ENCODE measurements around the gene MAGI1.

MAGI1 gene

GRCh38 chr3:65478551-65479500 lies 559.9 kb downstream of the MAGI1 start:
- no peak for DNase-seq (ENCODE audit: low read depth)

GRCh38 chr3:65473736-65474135 lies 565.0 kb downstream of the MAGI1 start:
- DNase-seq (ENCODE audit: low read depth) = no peak

- no peak for DNase-seq (ENCODE audit: low read depth)
Observed at GRCh38 chr3:65472501-65472900, 566.2 kb downstream of the MAGI1 start.

- DNase-seq (ENCODE audit: low read depth) = no peak
Observed at GRCh38 chr3:65466300-65466988, 572.3 kb downstream of the MAGI1 start.

GRCh38 chr3:65449841-65450428 lies 588.8 kb downstream of the MAGI1 start:
- DNase-seq (ENCODE audit: low read depth) = no peak

GRCh38 chr3:65448120-65448519 lies 590.6 kb downstream of the MAGI1 start:
- DNase-seq (ENCODE audit: low read depth) = no peak

GRCh38 chr3:65445573-65446169 lies 593.0 kb downstream of the MAGI1 start:
- DNase-seq (ENCODE audit: low read depth) = no peak

- DNase-seq (ENCODE audit: low read depth) = no peak
Observed at GRCh38 chr3:65444447-65444815, 594.3 kb downstream of the MAGI1 start.

GRCh38 chr3:65443739-65444446 lies 594.8 kb downstream of the MAGI1 start:
- DNase-seq (ENCODE audit: low read depth) = no peak

- no peak for DNase-seq (ENCODE audit: low read depth)
Observed at GRCh38 chr3:65439641-65440284, 599.0 kb downstream of the MAGI1 start.

- DNase-seq (ENCODE audit: low read depth) = no peak
Observed at GRCh38 chr3:65438612-65439011, 600.1 kb downstream of the MAGI1 start.

- DNase-seq (ENCODE audit: low read depth) = no peak
Observed at GRCh38 chr3:65438096-65438495, 600.6 kb downstream of the MAGI1 start.

- no peak for DNase-seq (ENCODE audit: low read depth)
Observed at GRCh38 chr3:65436580-65436979, 602.1 kb downstream of the MAGI1 start.

GRCh38 chr3:65433480-65433879 lies 605.2 kb downstream of the MAGI1 start:
- DNase-seq (ENCODE audit: low read depth) = no peak

GRCh38 chr3:65432388-65433003 lies 606.2 kb downstream of the MAGI1 start:
- no peak for DNase-seq (ENCODE audit: low read depth)

- DNase-seq (ENCODE audit: low read depth) = no peak
Observed at GRCh38 chr3:65425880-65426279, 612.8 kb downstream of the MAGI1 start.

- no peak for DNase-seq (ENCODE audit: low read depth)
Observed at GRCh38 chr3:65422154-65422553, 616.6 kb downstream of the MAGI1 start.

GRCh38 chr3:65419233-65419632 lies 619.5 kb downstream of the MAGI1 start:
- DNase-seq (ENCODE audit: low read depth) = no peak

GRCh38 chr3:65413891-65414290 lies 624.8 kb downstream of the MAGI1 start:
- no peak for DNase-seq (ENCODE audit: low read depth)

- DNase-seq (ENCODE audit: low read depth) = no peak
Observed at GRCh38 chr3:65412588-65412987, 626.1 kb downstream of the MAGI1 start.

- no peak for DNase-seq (ENCODE audit: low read depth)
Observed at GRCh38 chr3:65411367-65411766, 627.4 kb downstream of the MAGI1 start.

Data from stimulated activated CD4-positive, alpha-beta T cell treated with anti-CD3 and anti-CD28 coated beads, Interleukin-2, amount 100 ng/mL, for 4 hours (primary cell).